Thoracic aorta (tissue), 2 donors: ENCODE results near the gene NAA40. TPM values are rescaled to one million over a fixed set of nuclear protein-coding genes. Genes with fewer than 3 reads are reported as not detected.

ENCODE experiments used
- ATAC-seq: fragments of 150-250 bp; one replicate; pipeline ENCODE4 v1.8.0; 2017; ENCODE audit warnings: low read depth; ENCODE audit not compliant: insufficient number of reproducible peaks, low FRiP score
- DNase-seq: peaks from one replicate; pipeline ENCODE4 v3.0.0-alpha.2; 2020; ENCODE audit warnings: low spot score
- H3K27ac ChIP-seq, 2 donors: fragments of 200-600 bp; sonication (generic); 1 replicate in 1 of 2; 2 replicates in 1 of 2; pipeline ENCODE4 v1.5.1; 2016; ENCODE audit warnings: mild to moderate bottlenecking in 2 of 2, moderate library complexity in 2 of 2
- H3K27me3 ChIP-seq: fragments of 200-600 bp; sonication (generic); replicated peaks from 2 replicates; pipeline ENCODE4 v1.6.0; 2016; ENCODE audit warnings: mild to moderate bottlenecking; ENCODE audit not compliant: insufficient read depth
- H3K36me3 ChIP-seq: fragments of 200-600 bp; sonication (generic); one replicate; pipeline ENCODE4 v1.5.1; 2016
- H3K4me1 ChIP-seq, 2 donors: fragments of 200-600 bp; sonication (generic); 1 replicate in 1 of 2; 2 replicates in 1 of 2; pipeline versions ENCODE4 v1.5.1 to v1.6.0; 2016; ENCODE audit warnings: low read depth in 2 of 2, mild to moderate bottlenecking in 1 of 2; ENCODE audit not compliant: control insufficient read depth in 1 of 2
- H3K4me3 ChIP-seq: fragments of 200-600 bp; sonication (generic); 2 replicates; pipeline ENCODE4 v1.5.1; 2016; ENCODE audit warnings: mild to moderate bottlenecking
- H3K9me3 ChIP-seq: fragments of 200-600 bp; sonication (generic); 2 replicates; pipeline ENCODE4 v1.5.1; 2016
- CTCF ChIP-seq: fragments of 200-600 bp; sonication (generic); IDR thresholded peaks from one replicate; pipeline ENCODE4 v1.5.1; 2019; ENCODE audit warnings: antibody characterized with exemption
- total RNA-seq, 2 donors: library from RNA; depleted of rRNA; stranded (reverse); fragments of >200 nt; gene quantifications; one replicate each; pipeline versions ENCODE4 v1.1.0 to v1.2.3, GENCODE V29; 2016

Gene NAA40
- total RNA-seq, 2 donors from 2014 or later = 15.5 to 20.6 TPM

- Histone ChIP-seq H3K27ac (no peak overlapping the region), H3K4me3 (no peak overlapping the region), H3K27me3 (no peaks in the 10 kb centered on the region), H3K36me3 (peaks cover 53% of the 10 kb centered on the region), H3K4me1 (no peaks in the 10 kb centered on the region), H3K9me3 (no peaks in the 10 kb centered on the region)
- DNase-seq (no peak), ATAC-seq (no peak)
- TF ChIP-seq CTCF = no peak
Measured at GRCh38 chr11:63896071-63896470, 42.7 kb upstream of the NAA40 start.

DNA sequence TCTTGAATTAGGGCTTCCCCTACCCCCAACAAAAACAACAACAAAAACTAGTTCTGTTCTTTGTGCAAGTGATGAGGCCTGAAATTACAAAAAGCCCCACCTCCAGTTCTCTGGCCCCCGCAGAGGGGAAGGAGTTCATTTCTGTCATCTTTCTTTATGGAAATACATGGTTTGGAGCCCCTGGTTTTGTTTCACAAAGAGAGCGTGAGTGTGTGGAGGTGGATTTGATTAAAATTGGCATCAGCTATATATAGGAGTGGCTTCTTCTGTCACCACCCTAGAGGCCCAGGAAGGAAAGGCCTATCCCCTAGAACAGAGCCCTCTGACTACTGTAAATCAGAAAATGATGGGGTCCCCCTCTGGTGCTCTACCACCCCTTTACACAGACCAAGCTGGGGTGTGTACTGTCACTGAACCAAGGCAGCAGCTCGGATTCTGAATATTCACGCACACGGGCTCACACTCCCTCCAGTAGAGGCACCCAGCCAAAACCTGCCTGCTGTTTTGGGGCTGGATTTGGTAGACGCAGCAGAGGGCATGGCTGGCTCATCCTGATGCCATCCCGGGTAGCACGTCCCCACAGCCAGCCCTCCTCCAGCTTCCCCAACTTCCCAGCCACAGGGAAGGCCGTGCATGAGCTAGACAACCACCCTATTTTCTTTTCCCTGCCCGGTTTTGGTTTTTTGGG, 41.2 kb upstream of the NAA40 start:
- H3K27me3 ChIP-seq = no peaks in the 10 kb centered on the region
- DNase-seq (no peak), ATAC-seq (no peak)
- no peak overlapping the region for H3K4me3 ChIP-seq
- H3K27ac ChIP-seq = no peak overlapping the region
- H3K36me3 ChIP-seq = peaks cover 61% of the 10 kb centered on the region
- TF ChIP-seq CTCF = no peak
- no peaks in the 10 kb centered on the region for H3K9me3 ChIP-seq
- no peaks in the 10 kb centered on the region for H3K4me1 ChIP-seq

- ATAC-seq (no peak), DNase-seq (no peak)
- Histone ChIP-seq H3K4me3 (no peak overlapping the region), H3K36me3 (peaks cover 82% of the 10 kb centered on the region), H3K27ac (no peak overlapping the region), H3K9me3 (no peaks in the 10 kb centered on the region), H3K4me1 (peaks cover 5 to 8% of the 10 kb centered on the region in 2 donors), H3K27me3 (no peaks in the 10 kb centered on the region)
- TF ChIP-seq CTCF = no peak
Measured at GRCh38 chr11:63901660-63902059, 37.1 kb upstream of the NAA40 start.

GRCh38 chr11:63903884-63904283, 34.9 kb upstream of the NAA40 start:
- no peak overlapping the region for H3K27ac ChIP-seq
- H3K9me3 ChIP-seq = no peaks in the 10 kb centered on the region
- H3K27me3 ChIP-seq = no peaks in the 10 kb centered on the region
- ATAC-seq = no peak
- H3K4me1 ChIP-seq = peaks cover 5 to 19% of the 10 kb centered on the region in 2 donors
- H3K36me3 ChIP-seq = peaks cover 71% of the 10 kb centered on the region
- H3K4me3 ChIP-seq = no peak overlapping the region
- TF ChIP-seq CTCF = no peak
- no peak for DNase-seq

DNA sequence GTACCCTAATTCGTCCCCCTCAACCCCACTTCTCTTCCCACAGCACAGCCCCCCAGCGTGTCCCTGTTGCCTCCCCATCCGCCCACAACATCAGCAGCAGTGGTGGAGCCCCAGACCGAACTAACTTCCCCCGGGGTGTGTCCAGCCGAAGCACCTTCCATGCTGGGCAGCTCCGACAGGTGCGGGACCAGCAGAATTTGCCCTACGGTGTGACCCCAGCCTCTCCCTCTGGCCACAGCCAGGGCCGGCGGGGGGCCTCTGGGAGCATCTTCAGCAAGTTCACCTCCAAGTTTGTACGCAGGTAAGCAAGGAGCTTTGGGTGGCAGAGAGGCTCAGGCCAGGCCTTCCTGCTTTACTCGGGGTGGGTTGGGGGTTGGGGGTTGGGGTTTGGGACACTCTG, 34.1 kb upstream of the NAA40 start:
- no peaks in the 10 kb centered on the region for H3K9me3 ChIP-seq
- H3K4me1 ChIP-seq = peaks cover 10 to 28% of the 10 kb centered on the region in 2 donors
- no peaks in the 10 kb centered on the region for H3K27me3 ChIP-seq
- DNase-seq (no peak), ATAC-seq (no peak)
- peak overlapping the region in 1 of 2 donors; percentile 65 for H3K27ac ChIP-seq
- H3K4me3 ChIP-seq = no peak overlapping the region
- no peak for TF ChIP-seq CTCF
- H3K36me3 ChIP-seq = peaks cover 66% of the 10 kb centered on the region
